Spleen (tissue), 11 donors: Measurements from ENCODE around the gene CD68. TPM values are rescaled to one million over a fixed set of nuclear protein-coding genes. Genes with fewer than 3 reads are reported as not detected.

Source experiments
- DNase-seq: peaks from one replicate; pipeline ENCODE4 v3.0.0-alpha.2; 2020
- H3K27ac ChIP-seq, 8 donors: fragments of 200-600 bp; sonication (generic) in 7 of 8; 1 replicate in 4 of 8; 2 replicates in 4 of 8; pipeline versions ENCODE4 v1.5.0 to v1.8.0; 2016 to 2021; ENCODE audit warnings: inconsistent platforms in 4 of 8, mild to moderate bottlenecking in 4 of 8, moderate library complexity in 1 of 8
- H3K27me3 ChIP-seq, 7 donors: fragments of 200-600 bp; sonication (generic) in 6 of 7; replicated peaks in 1 of 7; 1 replicate in 4 of 7; 2 replicates in 3 of 7; pipeline versions ENCODE4 v1.5.0 to v1.8.0; 2016 to 2021; ENCODE audit warnings: inconsistent platforms in 3 of 7, mild to moderate bottlenecking in 1 of 7
- H3K36me3 ChIP-seq, 6 donors: fragments of 200-600 bp; sonication (generic) in 5 of 6; 1 replicate in 4 of 6; 2 replicates in 2 of 6; pipeline versions ENCODE4 v1.5.0 to v1.8.0; 2016 to 2021; ENCODE audit warnings: inconsistent platforms in 2 of 6
- H3K4me1 ChIP-seq, 6 donors: fragments of 200-600 bp; sonication (generic) in 5 of 6; 1 replicate in 3 of 6; 2 replicates in 3 of 6; pipeline versions ENCODE4 v1.5.0 to v1.8.0; 2016 to 2021; ENCODE audit warnings: inconsistent platforms in 3 of 6
- H3K4me3 ChIP-seq, 8 donors: fragments of 200-600 bp; sonication (generic) in 7 of 8; 1 replicate in 4 of 8; 2 replicates in 4 of 8; pipeline versions ENCODE4 v1.5.0 to v1.8.0; 2016 to 2021; ENCODE audit warnings: inconsistent platforms in 4 of 8, mild to moderate bottlenecking in 4 of 8, moderate library complexity in 2 of 8
- H3K9me3 ChIP-seq, 8 donors: fragments of 200-600 bp; sonication (generic) in 7 of 8; 1 replicate in 4 of 8; 2 replicates in 4 of 8; pipeline versions ENCODE4 v1.5.0 to v1.8.0; 2016 to 2021; ENCODE audit warnings: inconsistent platforms in 4 of 8
- CTCF ChIP-seq, 11 experiments: fragments of 200-600 bp in 7 of 11; fragments of 450-650 bp in 4 of 11; sonication (generic) in 4 of 11; IDR thresholded peaks in 8 of 11; conservative IDR thresholded peaks in 3 of 11; 1 replicate in 7 of 11; 2 replicates in 4 of 11; pipeline versions ENCODE4 v1.4.0 to v1.8.0; 2016 to 2021; ENCODE audit warnings: antibody characterized with exemption in 11 of 11, inconsistent platforms in 4 of 11, mild to moderate bottlenecking in 1 of 11
- POLR2A ChIP-seq, 3 donors: fragments of 450-650 bp; IDR thresholded peaks; one replicate each; pipeline ENCODE4 v1.5.1; 2017; ENCODE audit warnings: antibody characterized with exemption in 3 of 3, mild to moderate bottlenecking in 1 of 3
- POLR2AphosphoS5 ChIP-seq, 3 donors: sonication (generic); formaldehyde crosslinking; IDR thresholded peaks; one replicate each; pipeline ENCODE4 v1.5.1; 2017; ENCODE audit warnings: antibody characterized with exemption in 3 of 3
- WGBS, 5 donors: extraction: QIAGEN DNeasy Blood & Tissue Kit in 3 of 5; methylation state at CpG; one replicate each; pipeline versions ENCODE4 v1.1.5 to v1.1.7; 2013 to 2018; 5-methylcytosine and 5-hydroxymethylcytosine counted together
- intact Hi-C: fragments of 100-400 bp; cut with DNase I; formaldehyde crosslinking; loops from one replicate; pipeline ENCODE4 v1.15.0; 2023; ENCODE audit warnings: low total_unique reads
- polyA plus RNA-seq, 3 donors: library from polyadenylated mRNA; stranded (reverse); fragments of 200-250 nt; gene quantifications; one replicate each; pipeline ENCODE4 v1.2.1, GENCODE V29; 2013
- total RNA-seq, 7 donors: library from RNA; depleted of rRNA in 3 of 7; stranded (reverse); fragments of >200 nt in 3 of 7; fragmentation: NEBNext Ultra II Directional in 4 of 7; extraction: Animal tissue kit (Norgen Biotek cat#: 25700) in 4 of 7; gene quantifications; one replicate each; pipeline versions ENCODE4 v1.1.0 to v1.2.1, GENCODE V29; 2016 to 2021
- donor health status: healthy with polysubstance abuse.
- donor health status: DM: no; HTN: no; CAD: no; lungs with moderate emphysema.
- donor health status: DM: no; HTN: no; CAD: no.
- donor health status: Bipolar disorder and iron deficiency.
- donor health status: healthy.
- donor health status: DM: no; HTN: no; CAD: no.
- donor health status: DM: yes; HTN: yes; CAD: no.

The CD68 gene
- total and polyA plus RNA-seq, 10 donors, result 52.5 to 387 (median 223) TPM

- WGBS, 5 donors, result 75 to 86% (median 82%) methylated on average over 10 to 11 of the region's 11 CpGs
- H3K9me3 ChIP-seq, result peaks cover 0 to 16% (median 8%) of the 10 kb centered on the region in 8 donors
- TF ChIP-seq CTCF (IDR thresholded peaks at IDR 0.05 in 8 of 11, conservative IDR thresholded peaks at IDR 0.05 in 3 of 11) (no peak), POLR2AphosphoS5 (IDR thresholded peaks at IDR 0.05) (no peak), POLR2A (IDR thresholded peaks at IDR 0.05) (no peak)
Measured at GRCh38 chr17:7538891-7539545, 40.4 kb upstream of the CD68 start.

GRCh38 chr17:7541074-7541621 lies 38.3 kb upstream of the CD68 start:
- intact Hi-C loops, result no loop called here
- WGBS, 5 donors, result 89 to 97% (median 93%) methylated on average over 8 to 9 of the region's 9 CpGs
- peaks cover 0 to 16% (median 8%) of the 10 kb centered on the region in 8 donors for H3K9me3 ChIP-seq
- no peaks in the 10 kb centered on the region for H3K36me3 ChIP-seq
- no peak overlapping the region for H3K4me3 ChIP-seq
- no peak for TF ChIP-seq CTCF (IDR thresholded peaks at IDR 0.05 in 8 of 11, conservative IDR thresholded peaks at IDR 0.05 in 3 of 11)
- no peak for TF ChIP-seq POLR2A (IDR thresholded peaks at IDR 0.05)
- TF ChIP-seq POLR2AphosphoS5 (IDR thresholded peaks at IDR 0.05), result no peak
- no peak overlapping the region for H3K27ac ChIP-seq
- peaks cover 0 to 6% (median 0%) of the 10 kb centered on the region in 6 donors for H3K4me1 ChIP-seq
- no peak for DNase-seq
- H3K27me3 ChIP-seq, result no peaks in the 10 kb centered on the region

More at GRCh38 chr17:7538891-7539545, 40.4 kb upstream of the CD68 start:
- H3K4me3 ChIP-seq, result no peak overlapping the region
- no peak for DNase-seq
- intact Hi-C loops, result no loop called here
- no peaks in the 10 kb centered on the region for H3K36me3 ChIP-seq
- no peaks in the 10 kb centered on the region for H3K27me3 ChIP-seq
- H3K27ac ChIP-seq, result no peak overlapping the region
- H3K4me1 ChIP-seq, result peaks cover 0 to under 1% (median 0%) of the 10 kb centered on the region in 6 donors

- H3K27me3 ChIP-seq, result no peaks in the 10 kb centered on the region
- H3K4me3 ChIP-seq, result no peak overlapping the region
- intact Hi-C loops, result no loop called here
- peaks cover 4 to 30% (median 25%) of the 10 kb centered on the region in 6 donors for H3K4me1 ChIP-seq
- no peaks in the 10 kb centered on the region for H3K9me3 ChIP-seq
- no peaks in the 10 kb centered on the region for H3K36me3 ChIP-seq
- no peak for DNase-seq
- H3K27ac ChIP-seq, result peak overlapping the region in 4 of 8 donors; percentile 14 to 50 (median 37)
- TF ChIP-seq CTCF (IDR thresholded peaks at IDR 0.05 in 8 of 11, conservative IDR thresholded peaks at IDR 0.05 in 3 of 11) (no peak), POLR2AphosphoS5 (IDR thresholded peaks at IDR 0.05) (no peak), POLR2A (IDR thresholded peaks at IDR 0.05) (no peak)
- WGBS, 5 donors, result 62 to 80% (median 69%) methylated on average over 6 of the region's 6 CpGs
Measured at GRCh38 chr17:7544911-7545310, 34.5 kb upstream of the CD68 start.
